VCaP (cell line): ENCODE results near the gene SLC39A3.

Experiments
- H3K27ac ChIP-seq: fragments of 450-650 bp; 2 replicates; pipeline ENCODE4 v1.5.1; 2017
- TF ChIP-seq, protein P1 (sequence below): fragments of 450-650 bp; conservative IDR thresholded peaks from 2 replicates; pipeline ENCODE4 v1.5.1; 2017; ENCODE audit warnings: mild to moderate bottlenecking, moderate library complexity

Gene SLC39A3

DNA sequence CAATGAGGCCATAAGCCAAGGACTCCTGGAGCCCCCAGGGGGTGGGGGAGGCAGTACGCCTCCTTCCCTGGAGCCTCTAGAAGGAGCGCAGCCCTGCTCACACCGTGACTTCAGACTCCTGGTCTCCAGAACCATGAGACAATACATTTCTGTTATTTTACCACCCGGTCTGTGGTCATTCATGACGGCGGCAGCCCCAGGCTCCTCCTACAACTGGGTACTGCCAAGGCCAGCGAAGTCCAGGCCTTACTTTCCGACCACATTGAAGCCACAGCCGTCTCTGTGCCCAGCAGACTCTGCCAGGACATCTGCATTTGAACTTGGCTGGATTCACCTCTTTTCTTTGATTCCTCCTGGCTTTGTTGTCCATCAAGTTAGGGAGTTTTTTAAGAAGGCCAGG, 47.9 kb downstream of the SLC39A3 start:
- no peak overlapping the region for H3K27ac ChIP-seq
- TF ChIP-seq, protein P1, sequence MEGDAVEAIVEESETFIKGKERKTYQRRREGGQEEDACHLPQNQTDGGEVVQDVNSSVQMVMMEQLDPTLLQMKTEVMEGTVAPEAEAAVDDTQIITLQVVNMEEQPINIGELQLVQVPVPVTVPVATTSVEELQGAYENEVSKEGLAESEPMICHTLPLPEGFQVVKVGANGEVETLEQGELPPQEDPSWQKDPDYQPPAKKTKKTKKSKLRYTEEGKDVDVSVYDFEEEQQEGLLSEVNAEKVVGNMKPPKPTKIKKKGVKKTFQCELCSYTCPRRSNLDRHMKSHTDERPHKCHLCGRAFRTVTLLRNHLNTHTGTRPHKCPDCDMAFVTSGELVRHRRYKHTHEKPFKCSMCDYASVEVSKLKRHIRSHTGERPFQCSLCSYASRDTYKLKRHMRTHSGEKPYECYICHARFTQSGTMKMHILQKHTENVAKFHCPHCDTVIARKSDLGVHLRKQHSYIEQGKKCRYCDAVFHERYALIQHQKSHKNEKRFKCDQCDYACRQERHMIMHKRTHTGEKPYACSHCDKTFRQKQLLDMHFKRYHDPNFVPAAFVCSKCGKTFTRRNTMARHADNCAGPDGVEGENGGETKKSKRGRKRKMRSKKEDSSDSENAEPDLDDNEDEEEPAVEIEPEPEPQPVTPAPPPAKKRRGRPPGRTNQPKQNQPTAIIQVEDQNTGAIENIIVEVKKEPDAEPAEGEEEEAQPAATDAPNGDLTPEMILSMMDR = no peak

- H3K27ac ChIP-seq = no peak overlapping the region
- TF ChIP-seq, protein P1 = no peak
Observed at GRCh38 chr19:2690856-2691255, 49.0 kb downstream of the SLC39A3 start.

DNA sequence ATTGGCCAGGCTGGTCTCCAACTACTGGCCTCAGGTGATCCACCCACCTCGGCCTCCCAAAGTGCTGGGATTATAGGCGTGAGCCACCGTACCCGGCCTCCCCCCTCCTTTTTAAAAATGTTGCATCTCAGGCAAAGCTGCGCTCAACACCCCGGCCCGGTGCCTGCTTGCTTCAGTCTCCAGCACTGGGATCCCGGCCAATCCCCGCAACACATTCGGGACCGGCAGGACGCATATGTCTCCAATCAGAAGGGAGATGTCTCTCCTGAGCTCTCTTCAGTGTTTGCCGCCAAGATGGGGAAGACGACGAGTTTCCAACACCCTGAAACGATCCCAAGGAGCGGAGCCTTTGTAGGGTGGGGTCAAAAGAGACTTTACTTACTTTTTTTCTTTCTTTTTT, 53.5 kb downstream of the SLC39A3 start:
- TF ChIP-seq, protein P1 = no peak
- H3K27ac ChIP-seq = no peak overlapping the region

DNA sequence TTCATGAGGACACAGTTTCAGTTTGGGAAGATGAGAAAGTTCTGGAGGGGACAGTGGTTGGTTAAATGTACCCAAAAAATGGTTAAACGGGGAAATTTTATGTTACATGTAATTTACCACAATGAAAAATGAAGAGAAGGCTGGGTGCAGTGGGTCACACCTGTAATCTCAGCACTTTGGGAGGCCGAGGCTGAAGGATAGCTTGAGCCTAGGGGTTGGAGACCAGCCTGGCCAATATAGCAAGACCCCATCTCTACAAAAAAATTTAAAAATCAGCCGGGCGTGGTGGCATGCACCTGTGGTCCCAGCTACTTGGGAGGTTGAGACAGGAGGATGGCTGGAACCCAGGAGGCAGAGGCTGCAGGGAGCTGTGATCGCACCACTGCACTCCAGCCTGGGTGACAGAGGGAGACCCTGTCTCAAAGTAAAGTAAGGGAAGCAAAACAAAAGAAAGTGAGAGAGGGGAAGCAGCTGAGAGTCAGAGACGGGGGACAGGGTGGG, 54.6 kb downstream of the SLC39A3 start:
- no peak overlapping the region for H3K27ac ChIP-seq
- TF ChIP-seq, protein P1 = no peak

GRCh38 chr19:2683430-2684003, 56.3 kb downstream of the SLC39A3 start:
- H3K27ac ChIP-seq = no peak overlapping the region
- TF ChIP-seq, protein P1 = no peak
